ENCODE results near the gene GRXCR2.

The GRXCR2 gene

GRCh38 chr5:145917288-145917687 is 44.5 kb upstream of the GRXCR2 start:
- no peak for DNase-seq (ENCODE audit: low read depth)
- H3K4me3 ChIP-seq (ENCODE audit: low read length) = no peak overlapping the region
- TF ChIP-seq CTCF (IDR thresholded peaks at IDR 0.05; ENCODE audit: insufficient read depth, low read depth, low read length, missing control alignments) = no peak

- no peak for DNase-seq (ENCODE audit: low read depth)
- no peak overlapping the region for H3K4me3 ChIP-seq (ENCODE audit: low read length)
- no peak for TF ChIP-seq CTCF (IDR thresholded peaks at IDR 0.05; ENCODE audit: insufficient read depth, low read depth, low read length, missing control alignments)
Measured at GRCh38 chr5:145915970-145916638, 43.3 kb upstream of the GRXCR2 start.

GRCh38 chr5:145913701-145914100 is 40.9 kb upstream of the GRXCR2 start:
- no peak overlapping the region for H3K4me3 ChIP-seq (ENCODE audit: low read length)
- DNase-seq (ENCODE audit: low read depth) = no peak
- TF ChIP-seq CTCF (IDR thresholded peaks at IDR 0.05; ENCODE audit: insufficient read depth, low read depth, low read length, missing control alignments) = no peak

GRCh38 chr5:145912594-145912993 is 39.8 kb upstream of the GRXCR2 start:
- H3K4me3 ChIP-seq (ENCODE audit: low read length) = no peak overlapping the region
- no peak for DNase-seq (ENCODE audit: low read depth)
- no peak for TF ChIP-seq CTCF (IDR thresholded peaks at IDR 0.05; ENCODE audit: insufficient read depth, low read depth, low read length, missing control alignments)

GRCh38 chr5:145912019-145912418 is 39.2 kb upstream of the GRXCR2 start:
- no peak overlapping the region for H3K4me3 ChIP-seq (ENCODE audit: low read length)
- no peak for TF ChIP-seq CTCF (IDR thresholded peaks at IDR 0.05; ENCODE audit: insufficient read depth, low read depth, low read length, missing control alignments)
- no peak for DNase-seq (ENCODE audit: low read depth)

GRCh38 chr5:145911164-145911563 is 38.4 kb upstream of the GRXCR2 start:
- DNase-seq (ENCODE audit: low read depth) = no peak
- H3K4me3 ChIP-seq (ENCODE audit: low read length) = no peak overlapping the region
- no peak for TF ChIP-seq CTCF (IDR thresholded peaks at IDR 0.05; ENCODE audit: insufficient read depth, low read depth, low read length, missing control alignments)
